Mesothelial cell of epicardium (in vitro differentiated cells): ENCODE results near the gene TRIM14. TPM values are rescaled to one million over a fixed set of nuclear protein-coding genes. Genes with fewer than 3 reads are reported as not detected.

Experiments used
- DNase-seq, 2 experiments: peaks; one replicate each; pipeline ENCODE4 v3.0.0; 2021; ENCODE audit warnings: low spot score in 2 of 2; ENCODE audit not compliant: unreplicated experiment in 2 of 2
- H3K27ac Mint-ChIP-seq: 2 replicates; pipeline ENCODE4 v1.8.0; 2021; ENCODE audit warnings: mixed read lengths
- H3K27me3 Mint-ChIP-seq: 2 replicates; pipeline ENCODE4 v1.8.0; 2021; ENCODE audit warnings: low read depth, mixed read lengths
- H3K36me3 Mint-ChIP-seq: 2 replicates; pipeline ENCODE4 v1.8.0; 2021; ENCODE audit warnings: mixed read lengths
- H3K4me1 Mint-ChIP-seq: 2 replicates; pipeline ENCODE4 v1.8.0; 2021; ENCODE audit warnings: mixed read lengths
- H3K4me3 Mint-ChIP-seq: 2 replicates; pipeline ENCODE4 v1.8.0; 2021; ENCODE audit warnings: mild to moderate bottlenecking, moderate library complexity, mixed read lengths
- H3K9me3 Mint-ChIP-seq: 2 replicates; pipeline ENCODE4 v1.8.0; 2021; ENCODE audit warnings: mixed read lengths
- total RNA-seq: library from RNA; stranded (reverse); gene quantifications from 3 replicates; pipeline ENCODE4 v1.2.1, GENCODE V29; 2021
- TF ChIP-seq, protein P1 (sequence below): fragments of 200-600 bp; sonication (generic); IDR thresholded peaks from one replicate; pipeline ENCODE4 v1.5.0; 2021; ENCODE audit warnings: antibody characterized with exemption; ENCODE audit not compliant: unreplicated experiment

The TRIM14 gene
- total RNA-seq, 1 donor from 2014 or later = 10.1 TPM

DNA sequence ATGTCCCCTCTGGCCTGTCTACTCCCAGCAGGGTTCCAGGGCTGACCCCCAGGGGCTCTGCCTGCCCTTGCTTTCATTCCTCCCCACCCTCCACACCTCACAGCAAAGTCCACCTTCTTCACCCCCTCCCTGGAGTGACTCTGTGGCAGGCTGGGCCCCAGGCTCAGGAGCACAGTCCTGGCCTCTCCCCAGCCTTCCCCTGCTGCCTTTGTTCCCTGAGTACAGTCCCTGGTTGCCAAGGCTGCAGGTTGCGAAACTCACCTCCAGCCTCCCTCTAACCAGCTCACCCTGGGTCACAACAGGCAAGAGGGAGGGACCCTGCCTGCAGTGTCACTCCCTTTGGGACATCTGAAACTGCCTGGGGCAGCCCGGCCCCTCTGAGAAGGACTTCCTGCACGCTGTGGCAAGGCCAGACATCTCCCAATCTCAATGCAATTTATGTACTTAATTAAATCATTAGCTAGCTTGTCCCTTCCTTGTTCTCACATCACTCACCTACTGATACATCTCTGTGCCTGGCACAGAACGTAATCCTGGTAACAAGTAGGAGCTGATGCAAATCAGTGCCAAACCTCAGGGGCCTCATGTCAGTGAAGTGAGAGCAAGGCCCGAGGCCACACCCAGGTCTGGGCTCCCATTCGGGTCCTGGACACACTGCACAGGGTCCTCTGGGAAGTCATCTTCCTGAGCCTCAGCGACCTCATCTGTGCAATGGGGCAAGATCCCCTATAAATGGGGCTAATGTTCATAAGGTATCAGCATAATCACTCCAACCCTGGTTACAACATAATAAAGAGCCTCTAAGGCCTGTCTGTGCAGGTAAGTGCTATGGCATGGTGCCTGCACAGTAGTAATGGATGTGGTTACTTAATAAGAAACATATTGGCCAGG, 27.3 kb upstream of the TRIM14 start:
- no peak for DNase-seq
- H3K36me3 Mint-ChIP-seq = no peaks in the 10 kb centered on the region
- H3K27me3 Mint-ChIP-seq = no peaks in the 10 kb centered on the region
- peaks cover 12% of the 10 kb centered on the region for H3K4me1 Mint-ChIP-seq
- H3K27ac Mint-ChIP-seq = peak overlapping the region; percentile 71
- no peak overlapping the region for H3K4me3 Mint-ChIP-seq
- H3K9me3 Mint-ChIP-seq = no peaks in the 10 kb centered on the region
- TF ChIP-seq, protein P1, sequence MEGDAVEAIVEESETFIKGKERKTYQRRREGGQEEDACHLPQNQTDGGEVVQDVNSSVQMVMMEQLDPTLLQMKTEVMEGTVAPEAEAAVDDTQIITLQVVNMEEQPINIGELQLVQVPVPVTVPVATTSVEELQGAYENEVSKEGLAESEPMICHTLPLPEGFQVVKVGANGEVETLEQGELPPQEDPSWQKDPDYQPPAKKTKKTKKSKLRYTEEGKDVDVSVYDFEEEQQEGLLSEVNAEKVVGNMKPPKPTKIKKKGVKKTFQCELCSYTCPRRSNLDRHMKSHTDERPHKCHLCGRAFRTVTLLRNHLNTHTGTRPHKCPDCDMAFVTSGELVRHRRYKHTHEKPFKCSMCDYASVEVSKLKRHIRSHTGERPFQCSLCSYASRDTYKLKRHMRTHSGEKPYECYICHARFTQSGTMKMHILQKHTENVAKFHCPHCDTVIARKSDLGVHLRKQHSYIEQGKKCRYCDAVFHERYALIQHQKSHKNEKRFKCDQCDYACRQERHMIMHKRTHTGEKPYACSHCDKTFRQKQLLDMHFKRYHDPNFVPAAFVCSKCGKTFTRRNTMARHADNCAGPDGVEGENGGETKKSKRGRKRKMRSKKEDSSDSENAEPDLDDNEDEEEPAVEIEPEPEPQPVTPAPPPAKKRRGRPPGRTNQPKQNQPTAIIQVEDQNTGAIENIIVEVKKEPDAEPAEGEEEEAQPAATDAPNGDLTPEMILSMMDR = no peak

DNA sequence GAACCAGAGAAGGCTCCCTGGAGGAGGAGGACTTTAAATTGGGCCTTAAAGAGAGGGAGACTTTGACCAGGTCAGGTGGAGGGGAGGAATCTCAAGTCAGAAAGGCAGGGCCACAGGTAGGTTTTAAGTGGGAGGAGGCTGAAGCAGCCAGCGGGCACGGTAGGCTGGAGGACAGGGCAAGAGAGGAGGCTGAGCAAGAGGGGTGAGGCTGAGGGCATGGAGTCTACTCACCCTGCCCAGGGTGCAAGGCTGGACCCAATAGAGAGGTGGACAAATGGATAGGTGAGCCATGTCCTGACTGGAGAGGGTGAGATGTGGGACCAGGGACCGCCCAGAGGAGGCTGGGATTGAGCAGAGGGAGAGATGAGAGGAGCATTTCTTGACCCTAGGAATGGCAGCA, 25.6 kb upstream of the TRIM14 start:
- no peaks in the 10 kb centered on the region for H3K36me3 Mint-ChIP-seq
- no peak overlapping the region for H3K27ac Mint-ChIP-seq
- no peaks in the 10 kb centered on the region for H3K9me3 Mint-ChIP-seq
- H3K4me3 Mint-ChIP-seq = no peak overlapping the region
- TF ChIP-seq, protein P1 = no peak
- no peak for DNase-seq
- H3K4me1 Mint-ChIP-seq = peaks cover 12% of the 10 kb centered on the region
- no peaks in the 10 kb centered on the region for H3K27me3 Mint-ChIP-seq

DNA sequence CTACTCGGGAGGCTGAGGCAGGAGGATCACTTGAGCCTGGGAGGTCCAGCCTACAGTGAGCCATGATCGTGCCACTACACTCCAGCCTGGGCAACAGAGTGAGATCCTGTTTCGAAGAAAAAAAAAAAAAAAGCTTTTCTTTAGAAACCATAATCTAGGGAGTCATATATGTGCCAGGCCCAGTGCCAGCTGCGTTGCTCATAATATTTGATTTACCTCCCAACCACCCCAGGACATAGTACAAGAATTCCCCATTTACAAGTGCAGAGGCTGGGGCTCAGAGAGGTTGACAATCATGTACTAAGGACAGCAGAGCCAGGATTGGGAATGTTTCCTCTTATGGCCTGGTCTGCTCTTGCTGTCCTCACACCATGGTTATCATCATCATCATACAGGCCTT, 25.1 kb upstream of the TRIM14 start:
- no peaks in the 10 kb centered on the region for H3K27me3 Mint-ChIP-seq
- H3K27ac Mint-ChIP-seq = no peak overlapping the region
- no peaks in the 10 kb centered on the region for H3K36me3 Mint-ChIP-seq
- peaks cover 12% of the 10 kb centered on the region for H3K4me1 Mint-ChIP-seq
- no peaks in the 10 kb centered on the region for H3K9me3 Mint-ChIP-seq
- no peak for DNase-seq
- TF ChIP-seq, protein P1 = no peak
- no peak overlapping the region for H3K4me3 Mint-ChIP-seq

DNA sequence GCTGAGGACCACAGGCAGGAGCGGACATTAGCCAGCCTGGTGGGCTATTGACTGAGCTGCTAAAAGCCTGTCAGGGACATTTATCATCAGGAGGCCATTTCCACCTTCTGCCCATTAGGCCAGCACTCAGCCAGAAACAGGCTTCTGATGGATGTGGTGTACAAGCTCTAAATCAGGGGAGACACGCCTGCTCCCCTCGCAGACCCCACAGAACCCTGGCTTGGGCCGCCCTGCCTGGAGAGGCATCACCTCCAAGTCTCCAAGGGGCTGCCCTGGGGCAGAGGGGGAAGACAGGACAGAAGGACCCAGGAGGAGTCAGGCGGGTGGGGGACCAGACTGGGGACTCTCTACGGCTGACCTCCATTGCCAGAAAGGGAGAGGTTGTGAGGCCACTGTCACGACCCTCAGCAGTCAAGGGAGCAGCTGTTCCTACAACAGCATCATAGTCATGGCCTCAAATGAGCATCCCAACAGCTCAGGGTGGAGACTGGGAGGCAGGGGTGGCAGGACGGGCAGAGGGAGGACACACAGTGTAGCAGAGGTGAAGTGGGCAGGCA, 24.0 kb upstream of the TRIM14 start:
- H3K4me3 Mint-ChIP-seq = no peak overlapping the region
- no peaks in the 10 kb centered on the region for H3K27me3 Mint-ChIP-seq
- H3K4me1 Mint-ChIP-seq = peaks cover 12% of the 10 kb centered on the region
- H3K27ac Mint-ChIP-seq = no peak overlapping the region
- H3K36me3 Mint-ChIP-seq = no peaks in the 10 kb centered on the region
- DNase-seq = no peak
- TF ChIP-seq, protein P1 = no peak
- no peaks in the 10 kb centered on the region for H3K9me3 Mint-ChIP-seq

DNA sequence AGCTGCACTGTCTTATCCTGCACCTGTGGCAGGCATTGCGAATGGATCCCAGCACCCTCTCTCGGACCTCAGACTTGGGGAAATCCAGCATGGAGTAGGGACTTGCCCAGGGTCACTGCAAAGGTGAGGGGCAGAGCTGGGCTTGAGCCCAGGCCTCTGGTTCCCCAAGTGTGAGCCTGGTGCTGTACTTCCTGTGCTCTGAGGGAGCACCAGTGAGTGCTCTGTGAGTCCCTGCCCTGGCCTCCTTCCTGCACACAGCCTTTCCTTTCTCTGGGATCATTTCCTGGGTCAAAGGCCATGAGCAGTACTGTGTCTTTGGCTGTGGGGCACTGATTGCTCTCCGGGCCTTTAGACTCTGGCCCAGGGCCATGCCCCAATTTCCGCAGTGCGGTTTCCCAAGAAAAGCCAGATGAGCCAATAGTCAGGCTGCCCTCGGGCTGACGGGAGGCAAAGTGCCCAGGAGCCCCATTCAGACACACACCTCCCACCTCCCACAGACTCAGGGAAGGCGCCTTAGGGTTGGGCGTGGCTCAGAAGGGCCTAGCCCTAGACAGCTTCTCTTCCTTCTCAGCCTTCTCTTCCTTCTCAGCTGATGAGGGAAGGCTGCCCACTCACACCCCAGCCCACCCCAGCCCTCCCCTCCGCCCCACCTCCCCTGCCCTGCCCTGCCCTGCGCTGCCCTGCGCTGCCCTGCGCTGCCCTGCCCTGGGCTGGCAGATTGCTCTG, 23.3 kb upstream of the TRIM14 start:
- DNase-seq = no peak
- H3K36me3 Mint-ChIP-seq = no peaks in the 10 kb centered on the region
- H3K4me1 Mint-ChIP-seq = peaks cover 12% of the 10 kb centered on the region
- no peak overlapping the region for H3K4me3 Mint-ChIP-seq
- H3K9me3 Mint-ChIP-seq = no peaks in the 10 kb centered on the region
- no peaks in the 10 kb centered on the region for H3K27me3 Mint-ChIP-seq
- no peak overlapping the region for H3K27ac Mint-ChIP-seq
- TF ChIP-seq, protein P1 = no peak
